GM18502 (cell line): ENCODE measurements around the gene CEACAM19.
A peak's percentile ranks its signal among the peaks of the same experiment; 100 is the strongest.

ENCODE experiments used
- ATAC-seq: cut with Tn5 transposase; IDR thresholded peaks from one replicate; pipeline ENCODE4 v1.9.1; 2021; ENCODE audit warnings: mild to moderate bottlenecking; ENCODE audit not compliant: unreplicated experiment, poor library complexity

CEACAM19 gene

GRCh38 chr19:44644402-44645016 lies 26.8 kb upstream of the CEACAM19 start:
- ATAC-seq: no peak

GRCh38 chr19:44645407-44646048 lies 25.8 kb upstream of the CEACAM19 start:
- ATAC-seq: no peak

- ATAC-seq: no peak
Observed at GRCh38 chr19:44646049-44646416, 25.2 kb upstream of the CEACAM19 start.

- ATAC-seq: no peak
Observed at GRCh38 chr19:44647144-44647543, 24.1 kb upstream of the CEACAM19 start.

GRCh38 chr19:44648631-44649251 lies 22.5 kb upstream of the CEACAM19 start:
- ATAC-seq: no peak

GRCh38 chr19:44649578-44650145 lies 21.6 kb upstream of the CEACAM19 start:
- no peak for ATAC-seq

GRCh38 chr19:44653343-44653742 lies 17.9 kb upstream of the CEACAM19 start:
- ATAC-seq: no peak

- ATAC-seq: peak; percentile 92
Observed at GRCh38 chr19:44653977-44654774, 17.1 kb upstream of the CEACAM19 start.

GRCh38 chr19:44657211-44657921 lies 13.9 kb upstream of the CEACAM19 start:
- ATAC-seq: no peak

GRCh38 chr19:44658069-44658733 lies 13.1 kb upstream of the CEACAM19 start:
- ATAC-seq: no peak

- ATAC-seq: no peak
Observed at GRCh38 chr19:44660081-44660480, 11.2 kb upstream of the CEACAM19 start.

- ATAC-seq: no peak
Observed at GRCh38 chr19:44661205-44661604, 10.1 kb upstream of the CEACAM19 start.

- ATAC-seq: no peak
Observed at GRCh38 chr19:44661904-44662303, 9.4 kb upstream of the CEACAM19 start.

- no peak for ATAC-seq
Observed at GRCh38 chr19:44662691-44663385, 8.4 kb upstream of the CEACAM19 start.

GRCh38 chr19:44663996-44664395 lies 7.3 kb upstream of the CEACAM19 start:
- no peak for ATAC-seq

- no peak for ATAC-seq
Observed at GRCh38 chr19:44664976-44665375, 6.3 kb upstream of the CEACAM19 start.

GRCh38 chr19:44666852-44667556 lies 4.3 kb upstream of the CEACAM19 start:
- ATAC-seq: no peak

- no peak for ATAC-seq
Observed at GRCh38 chr19:44668985-44669764, 2.1 kb upstream of the CEACAM19 start.
